HG02938 (cell line): ENCODE data around the gene RAB3D.
"Not testable (repeated sequence)": the region's sequence is repeated elsewhere in the genome, so short reads cannot be mapped to it uniquely, and the experiment has no call there.

Experiments used
- ATAC-seq: cut with Tn5 transposase; IDR thresholded peaks from one replicate; pipeline ENCODE4 v1.9.1; 2021; ENCODE audit warnings: mild to moderate bottlenecking, moderate library complexity; ENCODE audit not compliant: unreplicated experiment

Gene RAB3D

DNA sequence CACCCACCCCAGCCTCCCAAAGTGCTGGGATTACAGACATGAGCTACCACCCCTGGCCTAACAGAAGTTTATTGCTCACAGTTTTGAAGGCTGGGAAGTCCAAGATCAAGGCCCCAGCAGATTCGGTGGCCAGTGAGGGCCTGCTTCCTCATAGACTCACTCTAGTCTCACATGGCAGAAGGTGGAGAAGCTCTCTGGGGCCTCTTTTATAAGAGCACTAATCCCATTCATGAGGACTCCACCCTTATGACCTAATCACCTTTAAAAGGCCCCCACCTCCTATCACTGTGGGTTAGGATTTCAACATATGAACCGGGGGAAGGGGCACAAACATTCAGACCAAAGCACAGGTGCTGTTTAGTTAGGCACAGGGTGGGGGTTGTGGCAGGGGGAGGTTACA lies 28.1 kb upstream of the RAB3D start:
- ATAC-seq = no peak

GRCh38 chr19:11365557-11366117 lies 26.2 kb upstream of the RAB3D start:
- no peak for ATAC-seq

DNA sequence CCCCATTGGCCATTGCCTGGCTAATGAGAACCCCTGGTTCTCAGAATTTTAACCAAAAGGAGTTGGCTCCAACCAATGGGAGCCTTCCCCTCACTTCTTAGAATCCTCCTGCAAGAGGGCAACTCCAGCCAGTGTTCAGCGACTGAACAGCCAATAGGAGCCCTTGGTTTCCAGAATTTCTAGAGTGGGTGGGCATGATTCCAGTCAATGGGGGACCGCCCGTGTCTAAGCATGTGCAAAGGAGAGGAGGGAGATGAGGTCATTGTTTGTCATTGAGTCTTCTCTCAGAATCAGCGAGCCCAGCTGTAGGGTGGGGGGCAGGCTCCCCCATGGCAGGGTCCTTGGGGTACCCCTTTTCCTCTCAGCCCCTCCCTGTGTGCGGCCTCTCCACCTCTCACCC lies 25.5 kb upstream of the RAB3D start:
- ATAC-seq = no peak

GRCh38 chr19:11364296-11364904 lies 24.9 kb upstream of the RAB3D start:
- ATAC-seq = no peak

DNA sequence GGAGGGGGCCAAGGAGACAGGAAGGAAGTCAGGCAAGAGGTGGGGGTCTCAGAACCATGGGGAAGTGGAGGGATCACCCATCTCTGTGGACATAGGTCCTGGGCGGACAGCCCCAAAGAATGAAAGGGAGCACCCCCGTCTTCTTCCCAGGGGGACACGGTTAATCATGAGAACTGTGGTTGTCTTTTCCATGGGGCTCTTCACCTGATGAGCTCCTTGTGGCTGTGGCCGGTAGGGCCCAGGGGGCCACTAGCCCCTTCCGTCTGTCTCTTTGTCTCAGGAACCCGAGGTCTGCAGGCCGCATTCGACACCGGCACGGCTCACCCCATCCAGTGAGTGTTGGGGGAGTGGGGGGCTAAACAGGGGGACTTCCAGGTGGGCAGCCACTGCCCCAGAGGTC lies 24.4 kb upstream of the RAB3D start:
- no peak for ATAC-seq

GRCh38 chr19:11361771-11362731 lies 22.6 kb upstream of the RAB3D start:
- no peak for ATAC-seq

- no peak for ATAC-seq
These were observed 21.7 kb upstream of the RAB3D start for GRCh38 chr19:11361037-11361770.

- no peak for ATAC-seq
These were observed 20.0 kb upstream of the RAB3D start for GRCh38 chr19:11359421-11359820.

- ATAC-seq = no peak
These were observed 17.5 kb upstream of the RAB3D start for GRCh38 chr19:11356676-11357550.

GRCh38 chr19:11356074-11356397 lies 16.6 kb upstream of the RAB3D start:
- no peak for ATAC-seq

GRCh38 chr19:11355160-11356073 lies 16.0 kb upstream of the RAB3D start, which contains the start of gene PLPPR2:
Gene PLPPR2, plus strand, starts transcription at chr19:11355432. Its CDS starts 2,242 bp downstream, at chr19:11357674.
- ATAC-seq = no peak

GRCh38 chr19:11354102-11354501 lies 14.6 kb upstream of the RAB3D start:
- not testable (repeated sequence) for ATAC-seq

- no peak for ATAC-seq
These were observed 9.7 kb upstream of the RAB3D start for GRCh38 chr19:11349171-11349570.

DNA sequence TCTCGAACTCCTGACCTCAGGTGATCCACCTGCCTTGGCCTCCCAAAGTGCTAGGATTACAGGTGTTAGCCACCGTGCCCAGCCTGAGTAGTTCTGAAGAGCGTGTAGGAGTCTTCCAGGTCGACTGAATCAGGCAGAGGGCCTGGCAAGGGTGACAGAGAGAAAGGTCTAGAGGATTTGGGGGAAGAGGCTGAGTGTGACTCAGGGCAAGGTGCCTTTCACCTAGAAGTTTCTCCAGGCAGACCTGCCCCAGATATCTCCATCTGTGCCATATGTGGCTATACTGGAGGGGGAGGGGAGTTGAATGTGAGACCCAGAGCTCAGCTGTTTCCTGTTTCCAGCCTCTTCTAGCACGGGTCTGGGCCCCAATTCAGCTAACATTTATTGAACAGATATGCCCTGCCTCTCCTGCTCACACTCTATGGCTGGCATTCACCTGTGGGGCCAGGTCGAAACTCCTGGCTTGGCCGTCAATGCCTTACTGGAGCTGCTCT lies 8.1 kb upstream of the RAB3D start:
- no peak for ATAC-seq

GRCh38 chr19:11346104-11346940 lies 6.9 kb upstream of the RAB3D start, which contains the start of the genes CCDC159 and TMEM205:
Gene CCDC159, plus strand, starts transcription at chr19:11346519. Its CDS starts 88 bp downstream, at chr19:11346607.
Gene TMEM205, minus strand, starts transcription at chr19:11346268. Its CDS starts 649 bp downstream, at chr19:11345619.
- ATAC-seq = peak; percentile 88

GRCh38 chr19:11345122-11345803 lies 5.8 kb upstream of the RAB3D start:
- ATAC-seq = no peak

DNA sequence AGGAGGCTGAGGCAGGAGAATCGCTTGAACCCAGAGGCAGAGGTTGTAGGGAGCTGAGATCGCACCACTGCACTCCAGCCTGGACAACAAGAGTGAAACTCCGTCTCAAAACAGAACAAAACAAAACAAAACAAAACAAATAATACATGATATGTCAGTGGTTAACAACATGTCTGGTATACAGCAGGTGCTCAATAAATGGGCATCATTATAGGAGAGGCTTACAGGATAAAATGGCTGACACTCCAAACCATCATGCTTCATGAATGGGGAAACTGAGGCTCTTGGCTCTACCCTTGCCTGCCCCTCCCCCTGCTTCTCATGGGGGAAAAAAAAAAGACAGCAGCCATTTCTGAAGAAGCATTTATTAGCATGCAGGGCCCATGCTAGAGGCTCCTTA lies 3.0 kb upstream of the RAB3D start:
- no peak for ATAC-seq
